VCaP (cell line): ENCODE data around the gene MAP3K3.

Experiments
- H3K27ac ChIP-seq: fragments of 450-650 bp; 2 replicates; pipeline ENCODE4 v1.5.1; 2017
- CTCF ChIP-seq: fragments of 450-650 bp; conservative IDR thresholded peaks from 2 replicates; pipeline ENCODE4 v1.5.1; 2017; ENCODE audit warnings: mild to moderate bottlenecking, moderate library complexity

MAP3K3 gene

GRCh38 chr17:63692195-63692816 is 70.1 kb downstream of the MAP3K3 start:
- TF ChIP-seq CTCF, result no peak

GRCh38 chr17:63693411-63694113 is 71.3 kb downstream of the MAP3K3 start:
- H3K27ac ChIP-seq, result no peak overlapping the region
- TF ChIP-seq CTCF, result no peak

More at GRCh38 chr17:63692195-63692816, 70.1 kb downstream of the MAP3K3 start:
- H3K27ac ChIP-seq, result no peak overlapping the region

GRCh38 chr17:63694229-63694949 is 72.2 kb downstream of the MAP3K3 start:
- no peak overlapping the region for H3K27ac ChIP-seq
- no peak for TF ChIP-seq CTCF

- no peak overlapping the region for H3K27ac ChIP-seq
- no peak for TF ChIP-seq CTCF
Observed at GRCh38 chr17:63694950-63695773, 72.9 kb downstream of the MAP3K3 start.

GRCh38 chr17:63695889-63696288 is 73.7 kb downstream of the MAP3K3 start:
- TF ChIP-seq CTCF, result no peak
- no peak overlapping the region for H3K27ac ChIP-seq

GRCh38 chr17:63696381-63696961 is 74.3 kb downstream of the MAP3K3 start:
- no peak overlapping the region for H3K27ac ChIP-seq
- TF ChIP-seq CTCF, result peak; percentile 48; the same call in 1 of the 2 replicates
